OCI-LY3 (cell line): Measurements from ENCODE around the gene CEP104.

Experiments
- H2AFZ ChIP-seq: fragments of 200-600, 300-600 bp; shearing (Covaris generic); 2 replicates; pipeline ENCODE4 v1.6.0; 2014; ENCODE audit warnings: antibody characterized with exemption, low read depth, low read length
- H3K27ac ChIP-seq: fragments of 200-600, 300-600 bp; sonication (generic); 2 replicates; pipeline ENCODE4 v1.5.1; 2014; ENCODE audit warnings: mild to moderate bottlenecking, low read length, moderate library complexity, mixed read lengths
- H3K27me3 ChIP-seq: fragments of 200-600, 300-600 bp; sonication (generic); 2 replicates; pipeline ENCODE4 v1.6.1; 2014; ENCODE audit warnings: low read depth, low read length, mixed read lengths
- H3K36me3 ChIP-seq: fragments of 200-600, 300-600 bp; sonication (generic); replicated peaks from 2 replicates; pipeline ENCODE3; 2014; ENCODE audit warnings: low read depth, low read length, mixed read lengths
- H3K4me1 ChIP-seq: fragments of 300-600, 200-600 bp; sonication (generic); 2 replicates; pipeline ENCODE4 v1.6.1; 2014; ENCODE audit warnings: low read length, mixed read lengths
- H3K4me2 ChIP-seq: fragments of 200-600, 300-600 bp; sonication (generic); 2 replicates; pipeline ENCODE4 v1.6.1; 2014; ENCODE audit warnings: low read length, mixed read lengths
- H3K4me3 ChIP-seq: fragments of 300-600, 200-600 bp; sonication (generic); 2 replicates; pipeline ENCODE4 v1.5.1; 2014; ENCODE audit warnings: antibody characterized with exemption, mild to moderate bottlenecking, low read length, moderate library complexity
- H3K79me2 ChIP-seq: fragments of 300-600, 200-600 bp; shearing (Covaris generic); 2 replicates; pipeline ENCODE4 v1.6.1; 2014; ENCODE audit warnings: mild to moderate bottlenecking, low read length, mixed read lengths
- H3K9ac ChIP-seq: fragments of 300-600, 200-600 bp; shearing (Covaris generic); 2 replicates; pipeline ENCODE4 v1.6.0; 2014; ENCODE audit warnings: mild to moderate bottlenecking, low read length, moderate library complexity
- H3K9me3 ChIP-seq: fragments of 200-600, 300-600 bp; shearing (Covaris generic); 2 replicates; pipeline ENCODE4 v1.6.1; 2014; ENCODE audit warnings: low read length, mixed read lengths; ENCODE audit not compliant: insufficient read depth
- H4K20me1 ChIP-seq: fragments of 200-600, 300-600 bp; sonication (generic); 2 replicates; pipeline ENCODE4 v1.6.1; 2016; ENCODE audit warnings: low read length, mixed read lengths; ENCODE audit not compliant: insufficient read depth
- CTCF ChIP-seq: fragments of 200-600, 300-600 bp; sonication (generic); IDR thresholded peaks from 2 replicates; pipeline ENCODE4 v1.5.1; 2014; ENCODE audit warnings: antibody characterized with exemption, low read length, low read depth
- EZH2phosphoT487 ChIP-seq: fragments of 200-600 bp; shearing (Covaris generic); IDR thresholded peaks from 2 replicates; pipeline ENCODE4 v1.6.1; 2018; ENCODE audit warnings: antibody characterized with exemption, mixed run types, low read depth

CEP104 gene

GRCh38 chr1:3904843-3905185 lies 47.8 kb upstream of the CEP104 start:
- H3K4me2 ChIP-seq, result no peak overlapping the region
- H3K4me1 ChIP-seq, result peaks cover 3% of the 10 kb centered on the region
- no peak overlapping the region for H3K27ac ChIP-seq
- TF ChIP-seq EZH2phosphoT487 (no peak), CTCF (no peak)
- H4K20me1 ChIP-seq, result no peaks in the 10 kb centered on the region
- no peaks in the 10 kb centered on the region for H3K9me3 ChIP-seq
- no peak overlapping the region for H3K9ac ChIP-seq
- H3K27me3 ChIP-seq, result peaks cover 3% of the 10 kb centered on the region; the same call in 1 of the 2 replicates
- no peak overlapping the region for H3K4me3 ChIP-seq
- no peak overlapping the region for H2AFZ ChIP-seq
- H3K36me3 ChIP-seq, result no peaks in the 10 kb centered on the region
- H3K79me2 ChIP-seq, result peaks cover 2% of the 10 kb centered on the region; the same call in 1 of the 2 replicates

DNA sequence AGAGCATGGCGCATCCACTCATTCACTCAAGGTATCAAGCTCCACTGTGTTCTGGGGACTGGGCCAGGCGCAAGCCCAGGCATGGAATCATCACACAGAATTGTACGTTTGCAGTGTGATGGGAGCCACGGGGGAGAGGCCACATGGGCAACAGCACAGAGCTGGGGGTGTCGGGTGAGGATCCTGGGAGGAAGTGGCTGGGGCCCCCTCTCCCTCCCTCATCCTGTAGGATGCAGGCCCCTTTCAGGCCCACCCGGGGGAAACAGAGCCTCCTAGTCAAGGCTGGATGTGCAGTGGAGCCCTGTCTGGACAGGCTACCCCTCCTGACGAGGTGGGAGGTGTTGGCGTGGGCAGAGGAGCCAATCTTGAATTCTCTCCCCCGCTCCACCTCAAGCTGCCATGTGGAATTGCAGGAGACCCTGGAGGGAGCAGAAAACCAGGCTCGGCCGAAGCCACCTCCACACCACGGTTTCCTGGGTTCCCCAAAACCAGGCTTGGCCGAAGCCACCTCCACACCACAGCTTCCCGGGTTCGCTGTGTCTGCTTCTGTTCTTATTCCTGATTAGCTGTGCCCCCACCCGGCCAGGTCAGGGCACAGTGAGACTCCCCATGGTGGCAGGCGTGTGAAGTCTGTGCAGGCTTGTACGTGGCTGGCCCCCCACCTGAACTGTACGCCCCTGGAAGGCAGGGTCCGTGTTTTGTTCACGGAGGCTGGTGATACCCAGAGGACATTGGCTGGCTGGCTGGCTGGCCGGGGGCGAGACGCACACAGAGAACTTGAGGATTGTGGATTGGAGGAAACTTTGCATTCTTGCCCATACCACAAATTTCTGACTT lies 47.2 kb upstream of the CEP104 start:
- Histone ChIP-seq H3K27me3 (no peaks in the 10 kb centered on the region), H3K79me2 (peaks cover 7% of the 10 kb centered on the region), H3K4me1 (peaks cover 2% of the 10 kb centered on the region), H2AFZ (no peak overlapping the region), H3K9ac (no peak overlapping the region), H3K27ac (no peak overlapping the region), H3K9me3 (no peaks in the 10 kb centered on the region), H3K36me3 (no peaks in the 10 kb centered on the region), H4K20me1 (peaks cover 3% of the 10 kb centered on the region; the same call in 1 of the 2 replicates), H3K4me3 (no peak overlapping the region), H3K4me2 (no peak overlapping the region)
- TF ChIP-seq EZH2phosphoT487, result no peak
- TF ChIP-seq CTCF, result no peak

DNA sequence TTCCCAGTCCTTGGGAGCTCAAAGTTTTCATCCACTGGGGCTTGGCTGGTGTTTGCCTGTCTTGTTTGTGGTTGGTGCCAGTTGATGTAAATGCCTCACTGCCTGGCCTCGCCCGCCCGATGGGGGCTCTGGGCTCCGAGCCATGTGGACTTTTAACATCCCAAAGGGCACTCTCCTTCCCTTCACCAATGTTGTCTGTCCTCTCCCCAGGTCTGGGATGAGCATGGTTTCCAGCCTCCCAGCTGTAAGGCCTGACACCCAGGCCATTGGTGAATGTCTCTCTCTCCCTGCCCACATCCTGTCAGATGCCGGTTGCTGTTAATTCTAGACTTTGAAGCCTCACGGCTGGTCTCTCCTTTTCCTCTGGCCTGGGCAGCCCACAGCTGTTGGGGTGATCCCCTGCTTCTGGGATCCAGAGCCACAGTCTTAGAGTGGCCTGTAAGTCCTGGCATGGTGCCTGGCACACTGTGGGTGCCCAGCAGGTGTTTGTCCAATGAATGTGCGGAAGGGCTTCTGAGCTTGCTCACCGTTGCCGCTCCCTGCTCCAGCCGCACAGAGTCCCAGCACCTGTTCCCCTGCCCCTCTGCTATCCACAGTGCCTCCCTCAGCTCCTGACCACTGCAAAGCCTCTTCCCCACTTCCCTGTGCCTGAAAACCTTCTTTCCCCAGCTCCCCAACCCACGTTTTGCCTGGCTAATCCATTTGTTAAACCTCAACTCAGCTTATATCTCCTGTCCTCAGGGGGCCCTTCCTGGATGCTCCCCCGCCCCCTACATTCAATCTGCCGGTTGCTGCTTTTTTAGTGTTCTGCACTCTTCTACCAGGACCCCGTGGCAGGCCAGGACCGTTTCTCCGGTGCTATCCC lies 46.4 kb upstream of the CEP104 start:
- H3K4me1 ChIP-seq, result peaks cover 9% of the 10 kb centered on the region
- H3K36me3 ChIP-seq, result peaks cover 2% of the 10 kb centered on the region
- peaks cover 16% of the 10 kb centered on the region for H3K79me2 ChIP-seq
- H2AFZ ChIP-seq, result no peak overlapping the region
- TF ChIP-seq CTCF, result no peak
- TF ChIP-seq EZH2phosphoT487, result no peak
- H3K27ac ChIP-seq, result no peak overlapping the region
- no peaks in the 10 kb centered on the region for H3K27me3 ChIP-seq
- peaks cover 5% of the 10 kb centered on the region; the same call in 1 of the 2 replicates for H4K20me1 ChIP-seq
- H3K4me3 ChIP-seq, result no peak overlapping the region
- no peak overlapping the region for H3K9ac ChIP-seq
- no peaks in the 10 kb centered on the region for H3K9me3 ChIP-seq
- no peak overlapping the region for H3K4me2 ChIP-seq

GRCh38 chr1:3902571-3903091 lies 45.6 kb upstream of the CEP104 start:
- Histone ChIP-seq H3K79me2 (peaks cover 23% of the 10 kb centered on the region), H3K36me3 (peaks cover 9% of the 10 kb centered on the region), H3K27me3 (no peaks in the 10 kb centered on the region), H3K9me3 (no peaks in the 10 kb centered on the region), H3K4me1 (peaks cover 9% of the 10 kb centered on the region), H3K27ac (no peak overlapping the region), H3K4me3 (no peak overlapping the region), H3K9ac (no peak overlapping the region), H3K4me2 (no peak overlapping the region), H4K20me1 (peaks cover 5% of the 10 kb centered on the region; the same call in 1 of the 2 replicates), H2AFZ (no peak overlapping the region)
- TF ChIP-seq CTCF (no peak), EZH2phosphoT487 (no peak)
